ENCODE measurements around the gene CNGA1.

The CNGA1 gene

DNA sequence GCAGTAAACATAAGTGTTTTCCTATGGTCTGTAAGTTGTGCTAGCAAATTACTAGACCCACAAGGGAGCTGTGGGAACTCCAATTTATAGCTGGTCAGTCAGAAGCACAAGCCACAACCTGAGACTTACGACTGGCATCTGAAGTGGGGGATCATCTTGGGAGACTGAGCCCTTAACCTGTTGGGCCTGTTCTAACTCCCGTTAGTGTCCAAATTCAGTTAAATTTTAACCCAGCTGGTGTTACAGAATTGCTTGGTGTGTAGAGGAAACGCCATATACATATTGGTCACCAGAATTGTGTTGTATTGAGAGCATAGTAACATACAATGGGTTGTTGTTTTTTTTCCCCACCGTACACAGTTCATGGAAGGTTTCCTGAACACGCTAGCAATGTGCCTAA is 77.0 kb downstream of the CNGA1 start:
- no peaks in the 10 kb centered on the region for H3K4me1 ChIP-seq (ENCODE audit: insufficient read depth, low read length, poor library complexity, severe bottlenecking)
- H3K9me3 ChIP-seq (ENCODE audit: insufficient read depth, low read depth, low read length), result no peaks in the 10 kb centered on the region
- no peaks in the 10 kb centered on the region for H3K27me3 ChIP-seq (ENCODE audit: insufficient read depth, low read length, poor library complexity, severe bottlenecking)
- no peaks in the 10 kb centered on the region for H3F3A ChIP-seq (ENCODE audit: low read depth)
- H3K9ac ChIP-seq (ENCODE audit: low read depth, low read length, poor library complexity, severe bottlenecking), result no peak overlapping the region
- no peak overlapping the region for H3K4me3 ChIP-seq (ENCODE audit: low read length, poor library complexity, severe bottlenecking)
- no peaks in the 10 kb centered on the region for H4K20me1 ChIP-seq (ENCODE audit: insufficient read depth, low read length, poor library complexity, severe bottlenecking)
- TF ChIP-seq CTCF (conservative IDR thresholded peaks at IDR 0.05; ENCODE audit: low read length), result no peak
- H3K4me2 ChIP-seq (ENCODE audit: low read depth, low read length, poor library complexity, severe bottlenecking), result no peak overlapping the region
- H2AFZ ChIP-seq (ENCODE audit: low read length), result no peak overlapping the region
- H3K36me3 ChIP-seq (ENCODE audit: insufficient read depth, low read length), result no peaks in the 10 kb centered on the region
- H3K9me2 ChIP-seq (replicated peaks; ENCODE audit: low read depth, low read length), result no peaks in the 10 kb centered on the region
- H3K79me2 ChIP-seq (ENCODE audit: insufficient read depth, low read length), result no peaks in the 10 kb centered on the region

- H2AFZ ChIP-seq (ENCODE audit: low read length), result no peak overlapping the region
- H4K20me1 ChIP-seq (ENCODE audit: insufficient read depth, low read length, poor library complexity, severe bottlenecking), result no peaks in the 10 kb centered on the region
- no peak overlapping the region for H3K4me3 ChIP-seq (ENCODE audit: low read length, poor library complexity, severe bottlenecking)
- no peaks in the 10 kb centered on the region for H3K79me2 ChIP-seq (ENCODE audit: insufficient read depth, low read length)
- H3K4me2 ChIP-seq (ENCODE audit: low read depth, low read length, poor library complexity, severe bottlenecking), result no peak overlapping the region
- no peaks in the 10 kb centered on the region for H3K9me3 ChIP-seq (ENCODE audit: insufficient read depth, low read depth, low read length)
- no peaks in the 10 kb centered on the region for H3F3A ChIP-seq (ENCODE audit: low read depth)
- no peak overlapping the region for H3K9ac ChIP-seq (ENCODE audit: low read depth, low read length, poor library complexity, severe bottlenecking)
- H3K4me1 ChIP-seq (ENCODE audit: insufficient read depth, low read length, poor library complexity, severe bottlenecking), result peaks cover 4% of the 10 kb centered on the region
- TF ChIP-seq CTCF (conservative IDR thresholded peaks at IDR 0.05; ENCODE audit: low read length), result no peak
- no peak for TF ChIP-seq EZH2phosphoT487 (IDR thresholded peaks at IDR 0.05; ENCODE audit: borderline replicate concordance)
- no peaks in the 10 kb centered on the region for H3K27me3 ChIP-seq (ENCODE audit: insufficient read depth, low read length, poor library complexity, severe bottlenecking)
- H3K9me2 ChIP-seq (replicated peaks; ENCODE audit: low read depth, low read length), result no peaks in the 10 kb centered on the region
- no peaks in the 10 kb centered on the region for H3K36me3 ChIP-seq (ENCODE audit: insufficient read depth, low read length)
Measured at GRCh38 chr4:47936336-47936735, 80.1 kb downstream of the CNGA1 start.

- no peaks in the 10 kb centered on the region for H3K9me2 ChIP-seq (replicated peaks; ENCODE audit: low read depth, low read length)
- peak overlapping the region; percentile 13 for H3K4me2 ChIP-seq (ENCODE audit: low read depth, low read length, poor library complexity, severe bottlenecking)
- H2AFZ ChIP-seq (ENCODE audit: low read length), result peak overlapping the region; percentile 49
- H3K9ac ChIP-seq (ENCODE audit: low read depth, low read length, poor library complexity, severe bottlenecking), result no peak overlapping the region
- no peaks in the 10 kb centered on the region for H4K20me1 ChIP-seq (ENCODE audit: insufficient read depth, low read length, poor library complexity, severe bottlenecking)
- no peaks in the 10 kb centered on the region for H3K9me3 ChIP-seq (ENCODE audit: insufficient read depth, low read depth, low read length)
- H3K79me2 ChIP-seq (ENCODE audit: insufficient read depth, low read length), result no peaks in the 10 kb centered on the region
- no peak overlapping the region for H3K4me3 ChIP-seq (ENCODE audit: low read length, poor library complexity, severe bottlenecking)
- H3K27me3 ChIP-seq (ENCODE audit: insufficient read depth, low read length, poor library complexity, severe bottlenecking), result no peaks in the 10 kb centered on the region
- peak; percentile 84 for TF ChIP-seq CTCF (conservative IDR thresholded peaks at IDR 0.05; ENCODE audit: low read length)
- TF ChIP-seq EZH2phosphoT487 (IDR thresholded peaks at IDR 0.05; ENCODE audit: borderline replicate concordance), result no peak
- peaks cover 4% of the 10 kb centered on the region for H3K4me1 ChIP-seq (ENCODE audit: insufficient read depth, low read length, poor library complexity, severe bottlenecking)
- no peaks in the 10 kb centered on the region for H3K36me3 ChIP-seq (ENCODE audit: insufficient read depth, low read length)
- no peaks in the 10 kb centered on the region for H3F3A ChIP-seq (ENCODE audit: low read depth)
Measured at GRCh38 chr4:47933840-47934239, 82.6 kb downstream of the CNGA1 start.

All from Loucy (cell line).